ENCODE data around the gene DCHS1.

The DCHS1 gene

GRCh38 chr11:6642957-6643356, 12.7 kb downstream of the DCHS1 start:
- DNase-seq: no peak

- DNase-seq: no peak
Observed at GRCh38 chr11:6640985-6641701, 14.5 kb downstream of the DCHS1 start.

- no peak for DNase-seq
Observed at GRCh38 chr11:6640036-6640984, 15.3 kb downstream of the DCHS1 start.

- DNase-seq: no peak
Observed at GRCh38 chr11:6638429-6638828, 17.2 kb downstream of the DCHS1 start.

GRCh38 chr11:6637871-6638270, 17.7 kb downstream of the DCHS1 start:
- DNase-seq: no peak

GRCh38 chr11:6636480-6636879, 19.1 kb downstream of the DCHS1 start:
- no peak for DNase-seq

- DNase-seq: no peak
Observed at GRCh38 chr11:6635082-6635932, 20.3 kb downstream of the DCHS1 start.

GRCh38 chr11:6634534-6634933, 21.1 kb downstream of the DCHS1 start:
- no peak for DNase-seq

GRCh38 chr11:6633422-6634408, 21.9 kb downstream of the DCHS1 start:
- no peak for DNase-seq

GRCh38 chr11:6632116-6633073, 23.2 kb downstream of the DCHS1 start:
- no peak for DNase-seq

- no peak for DNase-seq
Observed at GRCh38 chr11:6631361-6631890, 24.2 kb downstream of the DCHS1 start.

- DNase-seq: no peak
Observed at GRCh38 chr11:6630632-6631291, 24.8 kb downstream of the DCHS1 start.

GRCh38 chr11:6629892-6630631, 25.5 kb downstream of the DCHS1 start:
- no peak for DNase-seq

GRCh38 chr11:6629573-6629891, 26.1 kb downstream of the DCHS1 start:
- DNase-seq: no peak

- DNase-seq: no peak
Observed at GRCh38 chr11:6628526-6628925, 27.1 kb downstream of the DCHS1 start.

GRCh38 chr11:6627762-6628241, 27.8 kb downstream of the DCHS1 start:
- DNase-seq: no peak

GRCh38 chr11:6626971-6627761, 28.4 kb downstream of the DCHS1 start:
- DNase-seq: no peak

- DNase-seq: no peak
Observed at GRCh38 chr11:6625832-6626420, 29.7 kb downstream of the DCHS1 start.
